ENCODE measurements around the gene STK39.

STK39 gene

DNA sequence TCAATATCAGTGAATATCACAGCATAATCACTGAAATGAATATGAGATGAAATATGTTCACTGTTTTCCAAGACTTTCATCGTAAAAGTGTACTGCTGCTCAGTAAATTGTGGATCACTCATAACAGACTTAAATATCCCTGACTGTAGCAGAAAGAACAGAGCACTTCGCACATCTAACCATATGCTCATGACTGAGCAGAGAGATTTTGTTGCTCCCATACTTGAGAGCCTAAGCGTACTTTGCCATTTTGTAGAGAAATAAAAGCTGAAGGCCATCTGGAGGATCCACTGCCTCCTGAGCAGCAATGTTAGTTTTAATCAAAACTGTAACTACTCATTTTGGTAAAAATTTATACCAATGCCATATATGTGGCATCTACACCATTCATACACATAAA lies 243.5 kb downstream of the STK39 start:
- DNase-seq (ENCODE audit: low read depth) = no peak

DNA sequence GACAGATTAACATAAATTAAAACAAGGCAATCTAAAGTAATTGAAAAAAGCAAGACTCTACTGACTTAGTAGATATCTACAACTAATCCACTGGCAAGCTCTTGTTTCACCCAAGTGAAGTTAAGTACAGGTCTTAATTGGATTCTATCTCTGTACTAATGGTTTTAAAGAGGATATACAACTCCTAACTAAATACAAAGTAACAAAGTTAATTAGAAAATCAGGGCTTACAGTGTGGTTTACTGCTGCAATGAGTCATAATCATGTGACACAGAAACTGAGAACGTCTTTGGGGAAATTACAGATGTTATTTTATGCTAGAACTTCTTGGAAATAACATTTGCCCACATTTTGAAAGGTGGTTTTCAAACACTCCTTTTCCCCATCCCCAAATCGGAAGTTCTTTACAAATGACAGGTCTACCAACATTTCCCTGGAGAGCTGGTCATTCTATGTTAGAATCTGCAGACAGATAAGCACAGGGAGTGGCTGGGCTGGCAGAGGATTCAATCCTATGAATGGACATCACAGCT lies 245.3 kb downstream of the STK39 start:
- peak; percentile 8 for DNase-seq (ENCODE audit: low read depth)

DNA sequence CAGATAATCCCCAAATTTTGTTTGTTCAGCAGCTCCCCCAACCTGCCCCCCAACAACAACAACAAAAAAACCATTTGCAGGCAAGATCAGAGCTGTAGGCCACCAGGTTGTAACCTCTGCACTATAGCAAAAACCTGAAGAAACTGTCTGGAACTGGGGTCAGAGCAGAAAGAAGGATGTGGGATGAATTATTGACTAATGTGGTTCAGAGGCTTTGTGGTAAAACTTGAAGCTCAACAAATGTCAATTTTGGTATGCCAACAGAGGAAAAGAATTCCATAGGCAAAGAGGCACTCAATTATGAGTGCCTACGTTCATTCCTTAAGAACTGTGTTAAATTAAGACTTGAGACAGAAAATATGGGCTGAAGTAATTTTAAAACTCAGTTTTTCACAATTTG lies 255.1 kb downstream of the STK39 start:
- DNase-seq (ENCODE audit: low read depth) = no peak

DNA sequence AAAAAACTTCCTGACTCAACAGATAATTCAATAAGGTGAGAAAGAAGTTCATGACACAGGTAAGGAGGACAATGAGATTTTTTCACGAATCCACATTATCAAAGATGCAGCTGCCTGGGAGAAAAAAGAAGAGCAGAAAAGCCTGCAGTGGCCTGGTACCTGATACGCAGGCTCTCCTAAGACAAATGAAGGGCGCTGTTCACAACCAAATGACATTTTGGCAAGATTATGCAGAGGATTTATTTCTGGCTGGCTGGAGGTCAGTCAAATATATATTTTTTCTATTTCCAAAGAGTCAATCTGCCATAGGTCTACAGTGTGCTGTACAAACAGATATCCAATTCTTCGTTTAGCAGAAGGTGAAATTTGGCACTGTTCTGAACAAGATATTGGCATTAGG lies 257.3 kb downstream of the STK39 start:
- DNase-seq (ENCODE audit: low read depth) = no peak

DNA sequence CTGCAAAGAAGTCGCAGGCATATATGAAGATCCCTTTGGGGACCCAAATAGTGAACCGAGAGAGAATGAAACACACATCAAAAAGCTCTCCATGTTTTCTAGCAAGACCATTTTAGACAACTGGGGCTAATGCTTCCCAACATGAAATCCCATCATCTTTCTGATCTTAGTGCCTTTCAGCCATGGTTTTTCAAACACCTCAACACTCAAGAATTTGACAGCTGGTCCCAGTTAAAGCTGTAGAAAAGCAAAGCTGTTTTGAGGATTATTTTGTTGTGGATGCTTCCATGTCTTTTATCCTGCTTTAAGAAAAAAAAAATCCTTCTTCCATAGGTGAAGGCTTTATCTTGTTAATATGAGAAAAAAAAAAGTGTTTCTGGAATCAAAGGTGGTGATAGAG lies 259.1 kb downstream of the STK39 start:
- no peak for DNase-seq (ENCODE audit: low read depth)

DNA sequence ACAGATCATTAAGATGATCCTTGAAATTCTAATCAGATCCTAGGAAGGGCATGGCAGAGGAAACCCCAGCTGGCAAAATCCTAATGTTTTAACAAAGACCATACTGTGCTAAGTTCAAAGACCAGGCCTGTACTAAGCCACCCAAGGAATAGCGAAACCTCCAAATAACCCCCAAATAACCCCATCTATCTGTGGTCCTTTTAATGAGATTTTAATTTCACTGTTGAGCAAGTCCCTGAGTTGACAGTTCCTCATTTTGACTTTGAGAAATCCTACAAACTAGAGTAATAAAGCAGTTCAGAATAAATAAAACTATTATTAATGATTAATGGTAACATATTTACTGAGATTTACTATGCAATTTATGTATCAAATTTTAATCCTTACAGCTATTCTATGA lies 259.8 kb downstream of the STK39 start:
- DNase-seq (ENCODE audit: low read depth) = no peak

DNA sequence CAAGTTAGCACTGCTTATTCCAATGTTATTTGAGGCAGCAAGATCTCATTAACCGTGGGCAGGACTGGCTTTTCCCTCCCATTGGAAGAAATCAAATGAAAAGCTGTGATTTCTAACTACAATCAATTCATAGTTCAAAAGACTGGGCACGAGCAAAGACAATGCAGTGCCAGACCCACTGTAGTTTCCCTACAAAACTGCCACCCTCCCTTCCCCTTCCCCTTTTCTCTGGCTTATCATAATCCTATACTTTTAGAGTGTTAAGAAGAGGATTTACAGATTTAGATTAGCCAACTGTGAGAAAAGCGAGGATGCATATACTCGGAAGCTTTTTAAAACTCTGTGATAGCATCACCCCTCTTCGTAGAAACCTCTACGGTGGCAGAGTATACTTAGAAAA lies 260.4 kb downstream of the STK39 start:
- no peak for DNase-seq (ENCODE audit: low read depth)

DNA sequence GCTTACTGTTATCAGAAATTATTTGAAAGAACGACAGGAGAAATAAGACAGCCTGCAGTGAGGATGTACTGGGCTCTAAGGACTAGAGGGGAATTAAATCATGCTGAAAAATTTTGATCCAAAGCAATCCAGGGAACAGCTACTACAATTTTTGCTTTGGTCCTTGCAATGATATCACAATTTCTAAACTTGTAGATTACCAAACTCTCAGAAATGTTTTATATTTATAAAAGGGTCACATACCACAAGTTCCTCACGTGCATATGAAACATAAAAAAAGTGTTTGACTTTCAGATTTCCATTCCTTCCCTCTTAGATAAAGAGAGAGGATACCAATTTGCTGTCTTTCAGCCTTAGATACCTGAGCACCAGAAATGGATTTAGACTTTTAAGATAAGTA lies 261.2 kb downstream of the STK39 start:
- DNase-seq (ENCODE audit: low read depth) = no peak

DNA sequence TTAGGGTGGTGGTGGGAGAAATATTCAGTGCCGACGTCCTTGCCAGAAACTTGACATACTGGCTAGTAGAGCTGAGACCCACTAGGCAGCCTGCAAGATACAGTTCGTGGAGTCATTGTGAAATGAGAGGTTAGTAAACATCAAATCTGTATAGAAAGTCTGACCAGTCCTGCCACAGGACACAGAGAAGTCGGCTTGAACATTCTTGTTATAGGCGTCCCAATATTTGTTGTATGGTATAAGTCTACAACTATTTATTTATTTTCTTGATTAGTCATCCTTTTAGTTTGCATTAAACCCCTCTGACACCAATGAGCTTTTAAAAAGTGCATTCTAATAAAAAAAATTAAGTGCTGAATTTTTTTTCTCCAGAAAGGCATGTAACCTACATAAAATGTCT lies 265.4 kb downstream of the STK39 start:
- no peak for DNase-seq (ENCODE audit: low read depth)

DNA sequence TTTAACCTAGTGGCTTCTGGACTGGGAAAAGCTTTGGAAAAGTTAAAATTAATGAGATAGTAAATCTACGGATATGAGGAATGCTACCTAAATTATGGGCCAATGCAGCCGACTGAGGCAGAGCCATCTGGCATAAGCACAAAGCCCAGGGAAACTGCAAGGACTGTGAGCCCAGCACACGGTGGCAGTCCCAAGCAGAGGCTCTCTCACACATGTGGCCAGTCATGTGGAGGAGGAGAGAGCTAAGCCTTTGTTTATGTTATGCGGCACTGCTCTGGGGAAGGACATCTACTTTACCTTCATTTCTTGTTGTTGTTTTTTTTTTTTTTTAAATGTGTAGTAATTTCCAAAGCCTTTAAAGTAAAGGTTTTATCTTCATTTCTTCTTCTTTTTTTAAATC lies 267.0 kb downstream of the STK39 start:
- no peak for DNase-seq (ENCODE audit: low read depth)

DNA sequence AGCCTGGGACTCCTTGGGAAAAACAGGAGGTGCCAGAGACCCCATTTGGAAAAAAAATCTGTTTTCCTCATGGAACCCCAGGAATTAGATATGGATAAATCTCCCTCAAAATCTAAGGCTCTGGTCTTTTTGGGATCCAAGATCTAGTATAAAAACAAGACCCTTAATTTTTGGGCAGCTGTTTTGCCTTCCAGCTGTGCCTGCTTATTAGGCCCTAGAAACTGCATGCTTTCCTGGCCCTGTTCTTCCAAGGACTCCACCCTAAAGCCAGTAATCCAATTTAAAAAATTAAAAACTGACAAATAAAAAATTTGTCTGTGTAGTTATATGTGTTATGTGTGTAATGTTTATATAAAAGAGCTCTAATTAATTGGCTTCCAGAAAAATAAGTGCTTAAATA lies 274.6 kb downstream of the STK39 start:
- no peak for DNase-seq (ENCODE audit: low read depth)

DNA sequence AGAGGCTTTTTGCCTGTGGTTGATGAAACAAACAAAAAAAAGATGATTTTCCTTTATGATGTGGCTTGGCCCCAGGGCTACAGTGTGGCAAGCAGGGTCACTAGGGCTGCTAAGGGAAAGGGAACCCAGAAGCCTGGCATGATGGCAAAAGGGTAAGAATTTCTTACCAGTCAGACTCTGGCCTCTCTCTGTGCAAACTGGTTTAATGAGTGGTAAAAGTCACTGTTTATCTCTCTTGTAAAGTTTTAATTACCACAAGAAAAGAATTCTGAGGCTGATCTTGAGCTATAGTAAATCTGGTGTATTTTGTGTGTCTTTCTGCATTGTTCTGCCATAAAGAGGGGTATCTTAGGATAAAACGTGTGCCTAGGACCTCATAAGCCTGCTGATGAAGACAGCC lies 275.4 kb downstream of the STK39 start:
- no peak for DNase-seq (ENCODE audit: low read depth)

DNA sequence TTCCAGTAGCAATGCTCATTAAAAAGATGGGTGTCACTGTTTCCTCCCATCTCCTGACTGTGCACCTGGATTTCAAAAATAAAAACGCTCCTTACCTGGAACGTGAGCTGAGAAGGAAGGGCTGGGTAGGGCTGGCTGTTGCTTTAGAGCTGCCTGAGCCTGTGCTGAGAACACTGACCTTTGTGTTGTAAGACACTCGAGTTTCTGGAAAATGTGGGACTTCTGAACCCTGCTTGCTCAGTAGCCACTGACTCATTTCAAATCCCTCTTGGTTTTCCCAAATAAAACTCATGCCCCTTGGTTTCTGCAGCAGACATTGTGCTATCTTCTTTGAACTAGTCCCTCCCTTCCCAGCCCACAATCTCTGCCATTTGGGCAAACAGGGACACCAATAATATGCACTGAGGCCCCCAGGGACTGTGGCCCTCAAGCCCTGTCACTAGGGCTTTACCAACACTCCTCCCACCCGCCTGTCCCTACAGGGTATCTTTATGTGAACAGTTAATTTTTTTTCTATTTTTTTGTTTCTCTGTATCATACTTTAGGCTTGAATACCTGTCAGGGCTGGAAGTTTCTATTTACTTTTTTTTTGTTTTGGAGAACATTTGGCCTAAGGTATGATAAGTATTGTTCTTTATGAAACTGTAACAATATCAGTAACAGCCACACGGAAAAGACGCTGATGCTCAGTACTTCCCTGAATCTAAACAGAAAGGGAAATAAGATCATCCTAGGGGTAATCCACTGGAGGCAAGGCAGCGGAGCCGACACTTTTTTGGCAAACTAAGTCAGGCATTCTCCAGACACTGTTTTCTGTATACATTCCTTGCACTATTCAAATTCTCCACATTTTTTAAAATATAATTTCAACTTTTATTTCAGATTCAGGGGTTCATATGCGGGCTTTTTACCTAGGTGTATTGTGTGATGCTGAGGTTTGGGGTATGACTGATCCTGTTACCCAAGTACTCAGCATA lies 280.2 kb downstream of the STK39 start:
- no peak for DNase-seq (ENCODE audit: low read depth)

DNA sequence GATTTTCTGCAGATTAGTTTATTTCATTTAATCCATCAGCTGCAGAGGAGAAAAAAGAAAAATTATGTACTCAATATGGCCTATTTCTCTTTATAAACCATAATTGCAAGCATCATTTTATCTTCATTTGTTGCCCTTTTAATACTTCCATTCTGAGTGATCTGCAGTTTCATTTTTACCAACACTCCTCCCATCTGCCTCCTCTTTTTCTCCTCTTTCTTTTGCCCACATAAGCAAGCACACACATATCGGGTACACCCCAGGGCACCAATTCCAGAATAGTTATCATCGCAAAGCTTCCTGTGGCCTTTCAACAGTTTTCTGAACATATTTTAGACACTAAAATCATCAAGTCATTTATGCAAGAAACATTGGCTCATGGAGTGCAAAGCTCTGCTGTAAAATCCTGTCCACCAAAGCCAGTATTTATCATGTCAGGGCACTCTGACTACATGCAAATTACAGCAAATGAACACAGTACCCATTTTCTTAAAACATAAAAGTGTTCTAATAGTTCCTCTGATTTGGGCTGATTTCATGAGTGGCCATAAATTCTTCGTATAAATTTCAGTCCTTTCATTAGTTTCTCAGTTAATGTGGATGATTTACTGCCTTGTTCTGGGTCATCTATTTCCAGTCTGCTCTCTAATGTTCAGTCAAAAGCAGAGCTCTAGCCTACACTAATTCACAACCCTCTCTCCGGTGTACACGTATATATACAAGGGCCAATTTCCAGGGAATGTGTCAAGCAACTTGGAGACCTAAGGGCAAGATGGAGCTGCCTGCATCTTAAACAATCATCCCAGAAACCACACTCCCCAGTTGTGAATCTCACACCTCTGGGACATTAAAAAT lies 281.3 kb downstream of the STK39 start:
- no peak for DNase-seq (ENCODE audit: low read depth)

DNA sequence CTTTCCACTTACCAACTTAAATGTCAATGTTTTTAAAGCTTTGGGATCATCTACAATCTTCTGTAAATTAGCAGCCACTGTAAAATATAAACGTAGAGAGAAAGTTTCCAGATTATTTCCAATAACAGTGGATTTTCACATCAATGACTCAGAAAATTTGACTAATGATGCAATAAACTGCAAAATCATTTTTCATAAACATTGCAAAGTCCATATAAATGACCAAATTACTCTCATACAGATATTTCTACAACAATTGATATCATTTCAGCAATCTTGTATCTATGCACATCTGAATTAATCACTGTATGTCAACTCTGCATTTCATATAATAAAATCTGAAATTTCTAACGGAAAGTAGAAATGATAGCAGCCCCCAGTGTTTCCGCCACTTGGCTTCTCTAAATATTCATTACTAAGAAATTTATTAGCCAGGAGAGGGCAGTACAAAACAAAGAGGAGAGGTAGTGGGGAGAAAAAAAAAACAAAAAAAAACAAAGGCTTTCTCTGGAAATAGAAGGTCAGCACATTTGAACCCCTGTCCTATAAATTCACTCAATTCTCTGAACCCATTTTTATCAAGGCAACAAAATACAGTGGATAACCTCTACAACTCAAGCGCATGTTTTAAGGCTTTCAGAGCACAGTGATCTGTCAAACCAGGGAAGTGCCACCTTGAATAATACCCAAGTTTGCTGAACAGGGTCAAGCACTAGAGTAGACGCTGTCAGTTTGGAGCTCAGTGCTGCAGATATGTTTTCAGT lies 282.6 kb downstream of the STK39 start:
- DNase-seq (ENCODE audit: low read depth) = no peak

DNA sequence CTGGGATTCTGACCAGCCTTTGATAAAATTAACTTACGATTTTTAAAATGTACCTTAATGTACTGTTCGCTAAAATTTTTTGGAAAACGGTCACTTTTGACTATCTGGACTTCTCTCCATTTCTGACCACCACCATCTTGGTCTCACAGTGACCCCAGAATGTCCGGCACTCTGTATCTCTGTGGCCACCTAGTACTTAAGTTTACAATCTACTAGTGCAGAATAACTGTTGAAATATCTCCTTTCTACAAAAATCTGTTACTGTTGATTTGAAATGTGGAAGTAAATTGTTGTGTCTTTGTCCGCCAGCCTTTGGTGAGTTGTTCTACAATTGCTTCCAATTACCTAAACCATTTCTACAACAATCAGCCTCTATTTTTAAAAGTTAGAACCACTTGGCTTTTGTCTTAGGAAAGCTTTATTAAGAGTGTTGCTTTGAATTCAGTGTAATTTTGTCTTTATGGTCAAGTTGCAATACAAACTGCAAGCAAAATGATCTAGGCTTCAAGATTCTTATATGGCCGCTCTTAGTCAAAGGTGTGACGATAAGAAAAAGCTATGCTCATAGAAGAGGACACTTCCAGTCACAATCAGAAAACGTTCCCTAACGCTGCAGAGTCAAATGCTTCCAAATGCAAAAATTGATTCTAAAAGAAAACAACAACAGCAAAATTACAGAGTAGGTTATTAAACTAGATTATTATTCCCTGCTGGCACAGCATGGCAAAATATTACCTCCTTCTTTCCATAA lies 283.3 kb downstream of the STK39 start:
- DNase-seq (ENCODE audit: low read depth) = no peak

DNA sequence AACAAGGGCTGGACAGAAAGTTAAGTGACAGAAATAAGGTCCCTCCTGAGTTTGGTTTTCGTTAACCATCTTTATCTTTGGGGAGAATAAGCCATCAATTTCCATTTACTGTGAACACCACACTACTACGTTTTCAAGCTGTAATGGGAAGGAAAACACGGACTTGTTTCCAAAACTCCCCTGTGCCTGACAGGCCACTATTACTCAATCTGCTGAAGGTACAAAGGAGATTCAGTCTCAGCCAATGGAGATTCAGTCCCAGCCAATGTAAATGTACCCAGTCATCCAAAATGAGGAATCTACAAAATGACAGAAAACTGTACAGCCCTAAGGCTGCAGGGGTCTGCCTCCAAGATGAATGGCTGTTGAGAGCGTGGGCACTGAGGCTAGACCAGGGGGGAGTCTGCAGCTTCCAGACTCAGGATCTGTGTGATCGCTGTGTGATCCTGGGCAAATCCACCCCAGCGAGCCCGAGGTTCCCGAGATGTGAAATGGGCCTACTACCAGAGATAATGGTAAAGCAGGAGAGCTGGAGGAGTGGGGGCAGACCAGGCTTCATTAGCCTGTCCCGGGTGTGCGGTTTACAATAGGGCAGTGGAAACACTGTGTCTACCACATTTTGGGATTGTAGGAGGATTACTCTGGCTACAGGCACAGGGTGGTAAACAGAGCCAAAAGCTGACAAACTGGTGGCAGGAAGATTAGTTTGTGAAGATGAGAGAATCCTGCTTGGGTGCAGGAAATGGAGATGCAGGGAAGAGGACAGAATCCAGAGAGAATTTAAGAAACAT lies 284.8 kb downstream of the STK39 start:
- DNase-seq (ENCODE audit: low read depth) = no peak

DNA sequence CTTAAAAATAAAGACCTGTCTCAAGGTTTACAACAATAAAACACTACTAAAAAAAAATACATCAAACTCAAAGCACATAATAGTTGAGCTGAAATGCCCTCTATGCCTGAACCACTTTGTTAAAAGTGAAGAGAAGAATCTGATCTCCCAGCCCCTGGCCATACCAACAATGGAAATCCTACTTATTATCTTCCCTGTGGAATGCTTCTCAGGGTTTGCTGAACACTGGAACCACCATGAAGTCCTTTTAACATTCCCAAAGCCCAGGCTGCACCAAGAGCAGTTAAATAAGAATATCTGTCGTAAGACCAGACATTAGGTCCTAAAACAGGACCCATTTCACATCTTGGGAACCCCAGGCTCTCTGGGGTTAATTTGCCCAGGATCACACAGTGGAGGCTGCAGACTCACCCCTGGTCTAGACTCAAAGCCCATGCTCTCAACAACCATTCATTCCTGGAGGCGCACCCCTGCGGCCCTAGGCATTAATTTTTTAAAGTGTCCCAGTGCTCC lies 285.8 kb downstream of the STK39 start:
- DNase-seq (ENCODE audit: low read depth) = no peak

DNA sequence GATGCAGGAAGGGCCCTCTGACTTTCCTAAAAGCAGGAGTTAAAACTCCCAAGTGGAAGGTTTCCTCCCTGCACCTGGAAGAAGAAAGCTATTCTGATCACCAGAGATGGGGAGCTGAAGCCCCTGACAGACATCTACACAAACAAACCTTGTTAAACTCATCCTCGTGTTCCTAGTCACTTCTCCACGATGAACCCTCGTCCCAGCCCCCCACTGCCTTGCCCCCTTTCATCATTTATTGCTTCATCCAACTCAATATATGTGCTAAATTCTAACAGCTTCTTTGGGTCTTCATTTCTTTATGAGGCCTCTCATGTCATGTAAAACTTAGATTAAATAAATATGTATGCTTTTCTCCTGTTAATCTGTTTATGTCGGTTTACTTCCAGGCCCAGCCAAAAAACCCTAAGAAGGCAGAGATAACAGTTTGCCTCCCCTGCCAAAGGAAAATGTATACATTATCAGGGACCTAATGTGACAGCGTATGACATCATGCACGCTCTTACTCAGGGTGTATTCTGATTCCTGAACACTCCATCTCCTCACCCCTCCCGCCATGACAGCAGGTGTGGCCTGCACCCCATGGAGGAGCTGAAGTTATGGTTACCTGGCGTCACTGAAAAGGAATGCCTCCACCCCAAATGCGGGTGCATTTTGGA lies 287.2 kb downstream of the STK39 start:
- DNase-seq (ENCODE audit: low read depth) = no peak

DNA sequence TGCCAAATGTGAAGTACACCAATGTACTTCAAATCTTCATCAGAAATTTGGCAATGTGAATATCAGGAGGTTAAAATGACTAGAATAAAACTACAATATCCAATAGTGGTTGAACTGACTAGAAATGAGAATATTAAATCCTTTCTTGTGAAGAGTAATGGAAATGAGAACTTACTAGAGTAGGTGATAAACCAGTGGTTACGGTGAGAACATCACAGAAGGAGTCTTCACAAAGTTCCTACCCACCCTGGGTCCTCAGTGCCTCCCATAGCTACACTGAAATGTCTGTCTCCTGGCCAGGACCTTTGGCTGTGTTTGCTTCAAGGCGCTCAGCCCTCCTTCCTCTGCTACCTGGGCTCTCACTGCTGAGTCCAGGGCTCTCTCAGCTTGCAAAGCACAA lies 289.7 kb downstream of the STK39 start:
- no peak for DNase-seq (ENCODE audit: low read depth)

All from fibroblast of the conjunctiva (primary cell).